Endothelial cell (in vitro differentiated cells): ENCODE measurements around the gene BID. TPM values are rescaled to one million over a fixed set of nuclear protein-coding genes. Genes with fewer than 3 reads are reported as not detected.

Experiments
- DNase-seq: peaks from one replicate; pipeline ENCODE4 v3.0.0; 2021; ENCODE audit warnings: low spot score
- H3K27ac Mint-ChIP-seq: one replicate; pipeline ENCODE4 v1.8.0; 2021; ENCODE audit warnings: mixed read lengths, inconsistent platforms; ENCODE audit not compliant: unreplicated experiment
- H3K27me3 Mint-ChIP-seq: one replicate; pipeline ENCODE4 v1.8.0; 2021; ENCODE audit warnings: mild to moderate bottlenecking, moderate library complexity, mixed read lengths, inconsistent platforms; ENCODE audit not compliant: unreplicated experiment
- H3K36me3 Mint-ChIP-seq: one replicate; pipeline ENCODE4 v1.8.0; 2021; ENCODE audit warnings: mild to moderate bottlenecking, low read depth, mixed read lengths, inconsistent platforms; ENCODE audit not compliant: unreplicated experiment
- H3K4me1 Mint-ChIP-seq: one replicate; pipeline ENCODE4 v1.8.0; 2021; ENCODE audit warnings: mild to moderate bottlenecking, mixed read lengths, inconsistent platforms; ENCODE audit not compliant: unreplicated experiment
- H3K4me3 Mint-ChIP-seq: one replicate; pipeline ENCODE4 v1.8.0; 2021; ENCODE audit warnings: mild to moderate bottlenecking, mixed read lengths, inconsistent platforms; ENCODE audit not compliant: unreplicated experiment
- H3K9me3 Mint-ChIP-seq: one replicate; pipeline ENCODE4 v1.8.0; 2021; ENCODE audit warnings: mixed read lengths, inconsistent platforms; ENCODE audit not compliant: unreplicated experiment
- CTCF ChIP-seq: fragments of 200-600 bp; sonication (generic); IDR thresholded peaks from one replicate; pipeline ENCODE4 v1.5.0; 2021; ENCODE audit warnings: antibody characterized with exemption; ENCODE audit not compliant: unreplicated experiment
- total RNA-seq: library from RNA; stranded (reverse); fragmentation: NEBNext Ultra II Directional; extraction: Animal tissue kit (Norgen Biotek cat#: 25700); gene quantifications from one replicate; pipeline ENCODE4 v1.2.1, GENCODE V29; 2021; ENCODE audit not compliant: unreplicated experiment

The BID gene
- total RNA-seq, 1 donor from 2014 or later, result 32.5 TPM

DNA sequence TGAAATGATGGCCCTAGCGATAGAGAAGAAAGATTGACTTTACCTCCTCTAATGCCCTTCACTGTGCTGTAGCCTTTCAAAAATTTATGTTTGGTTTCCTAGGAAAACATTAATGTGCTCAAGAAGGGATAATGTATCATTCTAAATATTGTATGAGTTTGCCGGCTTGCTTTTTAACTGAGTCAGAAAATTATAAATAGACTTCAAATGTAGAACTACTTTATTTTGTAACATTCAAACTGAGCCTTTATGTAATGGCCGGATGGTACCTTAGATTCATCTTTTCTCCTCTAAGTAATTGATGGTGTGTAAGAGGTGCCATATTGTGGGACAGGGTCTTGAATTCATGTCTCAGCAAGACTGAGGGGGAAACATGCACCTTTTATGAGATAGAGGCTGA lies 57.7 kb downstream of the BID start:
- TF ChIP-seq CTCF, result no peak
- no peaks in the 10 kb centered on the region for H3K36me3 Mint-ChIP-seq
- no peaks in the 10 kb centered on the region for H3K9me3 Mint-ChIP-seq
- no peak overlapping the region for H3K4me3 Mint-ChIP-seq
- no peak overlapping the region for H3K27ac Mint-ChIP-seq
- no peaks in the 10 kb centered on the region for H3K27me3 Mint-ChIP-seq
- no peak for DNase-seq
- H3K4me1 Mint-ChIP-seq, result no peaks in the 10 kb centered on the region

- TF ChIP-seq CTCF, result no peak
- Mint-ChIP-seq H3K4me3 (no peak overlapping the region), H3K9me3 (no peaks in the 10 kb centered on the region), H3K27me3 (no peaks in the 10 kb centered on the region), H3K27ac (no peak overlapping the region), H3K4me1 (no peaks in the 10 kb centered on the region), H3K36me3 (no peaks in the 10 kb centered on the region)
- DNase-seq, result no peak
Observed at GRCh38 chr22:17712441-17712840, 61.8 kb downstream of the BID start.

DNA sequence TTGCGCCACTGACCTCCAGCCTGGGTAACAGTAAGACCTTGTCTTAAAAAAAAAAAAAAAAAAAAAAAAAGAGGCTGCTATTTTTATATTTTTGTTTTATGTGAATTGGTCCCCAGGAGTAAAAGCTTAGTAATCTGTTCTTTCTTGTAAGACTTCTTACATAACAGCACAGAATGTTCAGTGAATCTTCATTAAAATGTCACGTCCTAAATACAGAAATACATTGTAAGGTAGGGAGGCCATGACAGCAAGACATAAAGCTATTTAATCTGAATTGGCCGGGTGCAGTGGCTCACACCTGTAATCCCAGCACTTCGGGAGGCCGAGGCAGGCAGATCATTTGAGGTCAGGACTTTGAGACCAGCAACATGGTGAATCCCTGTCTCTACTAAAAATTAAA lies 64.2 kb downstream of the BID start:
- Mint-ChIP-seq H3K27me3 (no peaks in the 10 kb centered on the region), H3K9me3 (no peaks in the 10 kb centered on the region), H3K36me3 (peaks cover 6% of the 10 kb centered on the region), H3K4me1 (peaks cover 6% of the 10 kb centered on the region), H3K27ac (no peak overlapping the region), H3K4me3 (no peak overlapping the region)
- TF ChIP-seq CTCF, result no peak
- no peak for DNase-seq

- no peak for TF ChIP-seq CTCF
- H3K27ac Mint-ChIP-seq, result no peak overlapping the region
- H3K27me3 Mint-ChIP-seq, result no peaks in the 10 kb centered on the region
- peaks cover 6% of the 10 kb centered on the region for H3K36me3 Mint-ChIP-seq
- no peak overlapping the region for H3K4me3 Mint-ChIP-seq
- H3K4me1 Mint-ChIP-seq, result peaks cover 6% of the 10 kb centered on the region
- DNase-seq, result no peak
- H3K9me3 Mint-ChIP-seq, result no peaks in the 10 kb centered on the region
Observed at GRCh38 chr22:17707526-17707925, 66.7 kb downstream of the BID start.

DNA sequence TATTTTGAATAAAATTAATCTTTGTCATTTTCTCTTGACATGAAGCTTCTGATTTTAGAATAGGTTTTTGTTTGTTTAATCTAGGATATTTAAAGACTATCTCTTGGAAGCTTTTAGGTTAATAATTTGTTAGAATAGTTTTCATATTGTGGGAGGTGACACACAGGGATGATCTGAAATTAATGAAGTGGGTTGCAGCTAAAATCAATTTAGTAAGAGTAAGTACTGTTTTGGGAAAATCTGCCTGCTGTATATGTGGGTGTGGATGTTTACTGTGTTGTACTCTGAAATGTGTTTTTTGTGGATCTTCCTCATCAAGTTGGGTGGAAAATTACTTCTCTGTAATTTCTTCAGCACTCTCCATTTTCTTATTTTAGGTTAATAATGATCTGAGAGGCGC lies 67.3 kb downstream of the BID start:
- Mint-ChIP-seq H3K36me3 (peaks cover 6% of the 10 kb centered on the region), H3K27ac (no peak overlapping the region), H3K27me3 (no peaks in the 10 kb centered on the region), H3K4me1 (peaks cover 6% of the 10 kb centered on the region), H3K4me3 (no peak overlapping the region), H3K9me3 (no peaks in the 10 kb centered on the region)
- TF ChIP-seq CTCF, result no peak
- DNase-seq, result no peak
